OCI-LY7 (cell line): ENCODE results near the gene PLK4. TPM values are rescaled to one million over a fixed set of nuclear protein-coding genes. Genes with fewer than 3 reads are reported as not detected.

ENCODE experiments used
- BruUV-seq: library from RNA; stranded (reverse); fragments of 400-500 nt; replicated peaks from 2 replicates; lab custom pipeline; 2021; lab: Mats Ljungman, UMichigan
- CTCF ChIA-PET: fragments of 300-600 bp; sonication (Branson Sonifier 250); formaldehyde crosslinking; loops from one replicate; lab custom pipeline; 2022; ENCODE audit warnings: antibody characterized with exemption; ENCODE audit not compliant: unreplicated experiment; lab: Charles Lee
- POLR2A ChIA-PET: fragments of 300-600 bp; sonication (Branson Sonifier 250); formaldehyde crosslinking; loops from one replicate; lab custom pipeline; 2022; ENCODE audit warnings: antibody characterized with exemption; lab: Charles Lee
- DNase-seq: peaks from one replicate; pipeline ENCODE4 v3.0.0-alpha.2; 2015; ENCODE audit warnings: low spot score
- H2AFZ ChIP-seq: fragments of 200-600 bp; sonication (generic), shearing (Covaris generic); 2 replicates; pipeline ENCODE4 v1.6.1; 2014; ENCODE audit warnings: mild to moderate bottlenecking, antibody characterized with exemption, low read length, moderate library complexity
- H3K27ac ChIP-seq: fragments of 200-600 bp; sonication (generic); 2 replicates; pipeline ENCODE4 v1.5.1; 2014; ENCODE audit warnings: mixed run types, low read depth, mild to moderate bottlenecking, moderate library complexity, low read length, inconsistent platforms; ENCODE audit not compliant: poor library complexity, severe bottlenecking
- H3K36me3 ChIP-seq: fragments of 200-600 bp; sonication (generic); 2 replicates; pipeline ENCODE4 v1.6.1; 2014; ENCODE audit warnings: mild to moderate bottlenecking, antibody characterized with exemption, low read length, moderate library complexity, mixed read lengths; ENCODE audit not compliant: insufficient read depth
- H3K4me1 ChIP-seq: fragments of 200-600 bp; sonication (generic); 2 replicates; pipeline ENCODE4 v1.5.1; 2014; ENCODE audit warnings: mild to moderate bottlenecking, low read length; ENCODE audit not compliant: insufficient read depth, poor library complexity, severe bottlenecking
- H3K4me2 ChIP-seq: fragments of 200-600 bp; sonication (generic); 2 replicates; pipeline ENCODE4 v1.6.1; 2014; ENCODE audit warnings: mild to moderate bottlenecking, low read length
- H3K4me3 ChIP-seq: fragments of 200-600 bp; sonication (generic); 2 replicates; pipeline ENCODE4 v1.5.1; 2014; ENCODE audit warnings: mild to moderate bottlenecking, low read depth, low read length; ENCODE audit not compliant: poor library complexity, severe bottlenecking
- H3K79me2 ChIP-seq: fragments of 200-600 bp; sonication (generic); 2 replicates; pipeline ENCODE4 v1.6.1; 2016; ENCODE audit warnings: low read depth, mild to moderate bottlenecking, low read length, moderate library complexity, mixed read lengths; ENCODE audit not compliant: insufficient read depth
- H3K9me2 ChIP-seq: fragments of 200-600 bp; sonication (generic); 2 replicates; pipeline ENCODE4 v1.6.1; 2016; ENCODE audit warnings: mild to moderate bottlenecking, low read length, mixed read lengths; ENCODE audit not compliant: insufficient read depth
- H3K9me3 ChIP-seq: fragments of 200-600 bp; sonication (generic); 2 replicates; pipeline ENCODE4 v1.6.1; 2014; ENCODE audit warnings: mild to moderate bottlenecking, mixed run types, low read length, mixed read lengths
- H4K20me1 ChIP-seq: fragments of 200-600 bp; sonication (generic); 2 replicates; pipeline ENCODE4 v1.6.1; 2014; ENCODE audit warnings: mild to moderate bottlenecking, antibody characterized with exemption, low read length, moderate library complexity, mixed read lengths; ENCODE audit not compliant: insufficient read depth
- EZH2phosphoT487 ChIP-seq: fragments of 200-600 bp; sonication (generic); IDR thresholded peaks from 2 replicates; pipeline ENCODE4 v1.6.1; 2018; ENCODE audit warnings: low read depth, borderline replicate concordance, mild to moderate bottlenecking, mixed run types, antibody characterized with exemption, low read length, moderate library complexity, mixed read lengths
- intact Hi-C: fragments of 100-400 bp; cut with micrococcal nuclease; formaldehyde crosslinking; loops from one replicate; pipeline ENCODE4 v1.10.0; 2022; ENCODE audit not compliant: unreplicated experiment
- total RNA-seq, 2 experiments: library from RNA; depleted of rRNA in 1 of 2; stranded (reverse); fragments of >200 nt in 1 of 2; shearing (Covaris generic) in 1 of 2; gene quantifications; 2 replicates each; pipeline ENCODE4 v1.2.3, GENCODE V29; 2014 to 2022
- TF ChIP-seq, protein P1 (sequence below): fragments of 200-600 bp; sonication (generic); conservative IDR thresholded peaks from 2 replicates; pipeline ENCODE4 v1.5.1; 2014; ENCODE audit warnings: mild to moderate bottlenecking, antibody characterized with exemption, low read length, moderate library complexity, mixed read lengths

Gene PLK4
- total RNA-seq, 2 experiments from 2014 or later = 68.3 to 74.1 TPM

DNA sequence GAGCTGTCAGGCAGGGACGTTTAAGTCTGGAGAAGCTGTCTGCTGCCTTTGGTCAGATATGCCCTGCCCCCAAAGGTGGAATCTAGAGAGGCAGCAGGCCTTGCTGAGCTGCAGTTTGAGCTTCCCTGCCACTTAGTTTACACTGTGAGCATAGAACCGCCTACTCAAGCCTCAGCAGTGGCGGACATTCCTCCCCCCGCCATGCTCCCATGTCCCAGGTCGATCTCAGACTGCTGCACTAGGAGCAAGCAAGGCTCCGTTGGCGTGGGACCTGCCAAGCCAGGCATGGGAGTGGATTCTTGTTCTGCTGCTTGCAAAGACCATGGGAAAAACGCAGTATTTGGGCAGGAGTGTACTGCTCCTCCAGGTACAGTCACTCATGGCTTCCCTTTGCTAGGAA, 24.3 kb downstream of the PLK4 start:
- intact Hi-C loops = no loop called here
- Histone ChIP-seq H3K36me3 (no peaks in the 10 kb centered on the region), H3K4me1 (no peaks in the 10 kb centered on the region), H3K79me2 (no peaks in the 10 kb centered on the region), H3K4me2 (no peak overlapping the region), H2AFZ (no peak overlapping the region), H3K4me3 (no peak overlapping the region), H3K9me2 (no peaks in the 10 kb centered on the region), H3K27ac (no peak overlapping the region), H3K9me3 (no peaks in the 10 kb centered on the region), H4K20me1 (no peaks in the 10 kb centered on the region)
- TF ChIP-seq, protein P1, sequence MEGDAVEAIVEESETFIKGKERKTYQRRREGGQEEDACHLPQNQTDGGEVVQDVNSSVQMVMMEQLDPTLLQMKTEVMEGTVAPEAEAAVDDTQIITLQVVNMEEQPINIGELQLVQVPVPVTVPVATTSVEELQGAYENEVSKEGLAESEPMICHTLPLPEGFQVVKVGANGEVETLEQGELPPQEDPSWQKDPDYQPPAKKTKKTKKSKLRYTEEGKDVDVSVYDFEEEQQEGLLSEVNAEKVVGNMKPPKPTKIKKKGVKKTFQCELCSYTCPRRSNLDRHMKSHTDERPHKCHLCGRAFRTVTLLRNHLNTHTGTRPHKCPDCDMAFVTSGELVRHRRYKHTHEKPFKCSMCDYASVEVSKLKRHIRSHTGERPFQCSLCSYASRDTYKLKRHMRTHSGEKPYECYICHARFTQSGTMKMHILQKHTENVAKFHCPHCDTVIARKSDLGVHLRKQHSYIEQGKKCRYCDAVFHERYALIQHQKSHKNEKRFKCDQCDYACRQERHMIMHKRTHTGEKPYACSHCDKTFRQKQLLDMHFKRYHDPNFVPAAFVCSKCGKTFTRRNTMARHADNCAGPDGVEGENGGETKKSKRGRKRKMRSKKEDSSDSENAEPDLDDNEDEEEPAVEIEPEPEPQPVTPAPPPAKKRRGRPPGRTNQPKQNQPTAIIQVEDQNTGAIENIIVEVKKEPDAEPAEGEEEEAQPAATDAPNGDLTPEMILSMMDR = no peak
- TF ChIP-seq EZH2phosphoT487 = no peak
- no TSS peak for BruUV-seq
- ChIA-PET CTCF (no interaction called here), POLR2A (interaction anchor here (0.6 to 0.7 kb wide), 2 partner anchors 146 to 398 kb away, joined by 3 to 5 read pairs; no protein-coding TSS in a partner anchor)
- DNase-seq = no peak

DNA sequence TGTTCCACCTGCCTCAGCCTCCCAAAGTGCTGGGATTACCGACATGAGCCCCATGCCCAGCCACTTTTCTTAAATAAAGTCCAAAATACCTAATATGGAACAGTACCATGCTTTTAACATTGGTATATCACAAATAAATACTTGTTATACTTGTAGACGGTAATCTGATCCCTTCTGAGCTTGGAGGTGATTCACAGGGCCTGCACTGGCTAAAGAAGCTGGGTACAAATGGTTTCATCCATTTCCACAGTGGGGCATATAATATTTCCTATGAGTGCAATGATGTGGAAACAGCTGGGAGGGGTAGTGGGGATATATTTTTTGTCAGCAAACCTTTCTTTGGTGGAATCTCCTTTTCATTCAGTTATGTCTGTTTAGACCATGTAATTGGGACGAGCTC, 35.8 kb downstream of the PLK4 start:
- Histone ChIP-seq H3K4me1 (no peaks in the 10 kb centered on the region), H4K20me1 (no peaks in the 10 kb centered on the region), H3K4me3 (no peak overlapping the region), H3K4me2 (no peak overlapping the region), H3K79me2 (no peaks in the 10 kb centered on the region), H3K36me3 (peaks cover 27% of the 10 kb centered on the region), H3K9me2 (no peaks in the 10 kb centered on the region), H2AFZ (no peak overlapping the region), H3K9me3 (no peaks in the 10 kb centered on the region), H3K27ac (no peak overlapping the region)
- BruUV-seq = no TSS peak
- no peak for TF ChIP-seq EZH2phosphoT487
- TF ChIP-seq, protein P1 = no peak
- ChIA-PET CTCF (no interaction called here), POLR2A (interaction anchor here (0.7 to 1.4 kb wide), 5 partner anchors 9 to 49 kb away, joined by 3 to 5 read pairs (median 3); partner anchors contain the start of genes ABHD18 and MFSD8)
- no peak for DNase-seq
- intact Hi-C loops = no loop called here

DNA sequence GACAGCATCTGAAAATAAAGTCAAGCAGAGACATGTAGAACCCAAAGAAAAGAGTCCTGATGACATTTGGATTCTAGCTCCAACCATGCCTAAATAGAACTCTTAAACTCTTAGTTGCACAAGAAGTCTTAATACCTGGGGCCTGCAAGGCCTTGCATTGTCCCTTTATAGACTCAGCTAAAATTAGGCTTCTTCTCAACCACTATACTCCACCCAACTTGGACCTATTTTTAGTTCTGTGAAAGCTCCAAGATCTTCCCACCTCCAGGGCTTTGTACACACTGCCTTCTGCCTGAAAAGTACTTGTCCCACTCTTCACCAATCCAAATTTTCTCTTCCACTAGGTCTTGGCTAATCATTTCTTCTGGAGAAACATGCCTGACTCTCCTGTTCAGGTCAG, 36.5 kb downstream of the PLK4 start:
- no peak for DNase-seq
- Histone ChIP-seq H3K36me3 (peaks cover 32% of the 10 kb centered on the region), H3K9me2 (no peaks in the 10 kb centered on the region), H3K27ac (no peak overlapping the region), H3K79me2 (no peaks in the 10 kb centered on the region), H4K20me1 (no peaks in the 10 kb centered on the region), H3K4me1 (no peaks in the 10 kb centered on the region), H3K4me3 (no peak overlapping the region), H3K9me3 (no peaks in the 10 kb centered on the region), H3K4me2 (no peak overlapping the region), H2AFZ (no peak overlapping the region)
- POLR2A ChIA-PET = interaction anchor here (0.5 to 1.4 kb wide), 7 partner anchors 10 to 1128 kb away, joined by 3 to 5 read pairs (median 3); partner anchors contain the start of genes ABHD18 and MFSD8
- intact Hi-C loops = no loop called here
- CTCF ChIA-PET = no interaction called here
- BruUV-seq = no TSS peak
- TF ChIP-seq, protein P1 = no peak
- no peak for TF ChIP-seq EZH2phosphoT487
